ENCODE data around the gene TMEM132C. TPM values are rescaled to one million over a fixed set of nuclear protein-coding genes. Genes with fewer than 3 reads are reported as not detected.

TMEM132C gene
- total RNA-seq, 6 experiments from 2014 or later = 0.04 to 0.19 (median 0.06) TPM; not detected in 3

GRCh38 chr12:128672428-128672827 lies 405.5 kb downstream of the TMEM132C start:
- Histone ChIP-seq H3K4me1 (no peaks in the 10 kb centered on the region), H3K27me3 (no peaks in the 10 kb centered on the region), H3K9me3 (no peaks in the 10 kb centered on the region), H3K36me3 (no peaks in the 10 kb centered on the region), H3K4me3 (no peak overlapping the region), H3K27ac (no peak overlapping the region)
- intact Hi-C loops (cut with DNase I) = no loop called here
- ATAC-seq = peak in 1 of 4 donors; percentile 40
- TF ChIP-seq CTCF (IDR thresholded peaks at IDR 0.05) (no peak), POLR2A (IDR thresholded peaks at IDR 0.05) (no peak)
- no peak for DNase-seq

GRCh38 chr12:128672893-128673292 lies 405.9 kb downstream of the TMEM132C start:
- TF ChIP-seq POLR2A (IDR thresholded peaks at IDR 0.05) (no peak), CTCF (IDR thresholded peaks at IDR 0.05) (no peak)
- ATAC-seq = no peak
- DNase-seq = no peak

GRCh38 chr12:128675576-128675975 lies 408.6 kb downstream of the TMEM132C start:
- intact Hi-C loops (cut with DNase I) = no loop called here
- no peak overlapping the region for H3K4me3 ChIP-seq
- H3K36me3 ChIP-seq = no peaks in the 10 kb centered on the region
- H3K4me1 ChIP-seq = no peaks in the 10 kb centered on the region
- DNase-seq = no peak
- no peaks in the 10 kb centered on the region for H3K9me3 ChIP-seq
- TF ChIP-seq CTCF (IDR thresholded peaks at IDR 0.05) (no peak), POLR2A (IDR thresholded peaks at IDR 0.05) (no peak)
- ATAC-seq = no peak
- no peaks in the 10 kb centered on the region for H3K27me3 ChIP-seq
- H3K27ac ChIP-seq = no peak overlapping the region

More at GRCh38 chr12:128672893-128673292, 405.9 kb downstream of the TMEM132C start:
- Histone ChIP-seq H3K4me3 (no peak overlapping the region), H3K4me1 (no peaks in the 10 kb centered on the region), H3K9me3 (no peaks in the 10 kb centered on the region), H3K27me3 (no peaks in the 10 kb centered on the region), H3K27ac (no peak overlapping the region), H3K36me3 (no peaks in the 10 kb centered on the region)
- intact Hi-C loops (cut with DNase I) = no loop called here
- 54% methylated on average over 2 of the region's 4 CpGs for WGBS (ENCODE audit: insufficient coverage, low coverage, low lambda C conversion rate, missing lambda C conversion rate)

GRCh38 chr12:128680555-128680954 lies 413.6 kb downstream of the TMEM132C start:
- TF ChIP-seq POLR2A (IDR thresholded peaks at IDR 0.05) = no peak
- no peak for TF ChIP-seq CTCF (IDR thresholded peaks at IDR 0.05)
- WGBS (ENCODE audit: insufficient coverage, low coverage, low lambda C conversion rate, missing lambda C conversion rate) = 17% methylated on average over 2 of the region's 2 CpGs
- Histone ChIP-seq H3K27me3 (no peaks in the 10 kb centered on the region), H3K4me3 (no peak overlapping the region), H3K36me3 (no peaks in the 10 kb centered on the region), H3K9me3 (no peaks in the 10 kb centered on the region), H3K27ac (no peak overlapping the region), H3K4me1 (no peaks in the 10 kb centered on the region)
- intact Hi-C loops (cut with DNase I) = no loop called here
- ATAC-seq (no peak), DNase-seq (no peak)

GRCh38 chr12:128682548-128683275 lies 415.7 kb downstream of the TMEM132C start:
- Histone ChIP-seq H3K4me3 (no peak overlapping the region), H3K9me3 (no peaks in the 10 kb centered on the region), H3K27ac (no peak overlapping the region), H3K36me3 (no peaks in the 10 kb centered on the region), H3K27me3 (no peaks in the 10 kb centered on the region), H3K4me1 (no peaks in the 10 kb centered on the region)
- ATAC-seq (no peak), DNase-seq (no peak)
- intact Hi-C loops (cut with DNase I) = no loop called here
- WGBS (ENCODE audit: insufficient coverage, low coverage, low lambda C conversion rate, missing lambda C conversion rate) = 57% methylated on average over 11 of the region's 20 CpGs
- TF ChIP-seq POLR2A (IDR thresholded peaks at IDR 0.05) (no peak), CTCF (IDR thresholded peaks at IDR 0.05) (no peak)

Data from right lobe of liver (tissue), 6 donors.